ENCODE measurements around the gene CREBBP.

Gene CREBBP

GRCh38 chr16:3748307-3748706 is 132.2 kb downstream of the CREBBP start:
- no peak for DNase-seq (ENCODE audit: low read depth)
- H3K4me3 ChIP-seq (ENCODE audit: control insufficient read depth, low read depth, low read length), result no peak overlapping the region
- TF ChIP-seq CTCF (IDR thresholded peaks at IDR 0.05; ENCODE audit: control insufficient read depth, insufficient read depth, low read depth, low read length, missing control alignments), result no peak

GRCh38 chr16:3745751-3746355 is 134.7 kb downstream of the CREBBP start:
- no peak for DNase-seq (ENCODE audit: low read depth)
- no peak for TF ChIP-seq CTCF (IDR thresholded peaks at IDR 0.05; ENCODE audit: control insufficient read depth, insufficient read depth, low read depth, low read length, missing control alignments)
- no peak overlapping the region for H3K4me3 ChIP-seq (ENCODE audit: control insufficient read depth, low read depth, low read length)

GRCh38 chr16:3744018-3744417 is 136.5 kb downstream of the CREBBP start:
- no peak for TF ChIP-seq CTCF (IDR thresholded peaks at IDR 0.05; ENCODE audit: control insufficient read depth, insufficient read depth, low read depth, low read length, missing control alignments)
- DNase-seq (ENCODE audit: low read depth), result no peak
- no peak overlapping the region for H3K4me3 ChIP-seq (ENCODE audit: control insufficient read depth, low read depth, low read length)

- TF ChIP-seq CTCF (IDR thresholded peaks at IDR 0.05; ENCODE audit: control insufficient read depth, insufficient read depth, low read depth, low read length, missing control alignments), result no peak
- no peak overlapping the region for H3K4me3 ChIP-seq (ENCODE audit: control insufficient read depth, low read depth, low read length)
- no peak for DNase-seq (ENCODE audit: low read depth)
These were observed 139.6 kb downstream of the CREBBP start for GRCh38 chr16:3740934-3741333.

GRCh38 chr16:3740186-3740585 is 140.3 kb downstream of the CREBBP start:
- no peak for TF ChIP-seq CTCF (IDR thresholded peaks at IDR 0.05; ENCODE audit: control insufficient read depth, insufficient read depth, low read depth, low read length, missing control alignments)
- no peak overlapping the region for H3K4me3 ChIP-seq (ENCODE audit: control insufficient read depth, low read depth, low read length)
- no peak for DNase-seq (ENCODE audit: low read depth)

GRCh38 chr16:3739636-3740035 is 140.9 kb downstream of the CREBBP start:
- DNase-seq (ENCODE audit: low read depth), result no peak
- no peak for TF ChIP-seq CTCF (IDR thresholded peaks at IDR 0.05; ENCODE audit: control insufficient read depth, insufficient read depth, low read depth, low read length, missing control alignments)
- H3K4me3 ChIP-seq (ENCODE audit: control insufficient read depth, low read depth, low read length), result no peak overlapping the region

- DNase-seq (ENCODE audit: low read depth), result no peak
- no peak for TF ChIP-seq CTCF (IDR thresholded peaks at IDR 0.05; ENCODE audit: control insufficient read depth, insufficient read depth, low read depth, low read length, missing control alignments)
- no peak overlapping the region for H3K4me3 ChIP-seq (ENCODE audit: control insufficient read depth, low read depth, low read length)
These were observed 142.0 kb downstream of the CREBBP start for GRCh38 chr16:3738541-3738940.
